WTC11 (cell line): ENCODE data around the gene CALM3. TPM values are rescaled to one million over a fixed set of nuclear protein-coding genes. Genes with fewer than 3 reads are reported as not detected.
A peak's percentile ranks its signal among the peaks of the same experiment; 100 is the strongest.

Experiments
- ATAC-seq: fragments of 200-7000 bp; cut with Tn5 transposase; 2 replicates; pipeline ENCODE4 v1.10.0; 2021; ENCODE audit warnings: mild to moderate bottlenecking, moderate library complexity
- CTCF ChIA-PET: fragments of 300-600 bp; sonication (Branson Sonifier 250); formaldehyde crosslinking; loops from one replicate; lab custom pipeline; 2021; ENCODE audit warnings: antibody characterized with exemption; lab: Charles Lee
- POLR2A ChIA-PET: fragments of 350-600 bp; sonication (Branson Sonifier 250); formaldehyde crosslinking; loops from one replicate; lab custom pipeline; 2021; ENCODE audit warnings: antibody characterized with exemption; lab: Charles Lee
- DNase-seq: peaks from one replicate; pipeline ENCODE4 v3.0.0; 2021; ENCODE audit warnings: low spot score
- H3K27ac Mint-ChIP-seq: 2 replicates; pipeline ENCODE4 v1.8.0; 2021; ENCODE audit warnings: mixed read lengths
- H3K27me3 Mint-ChIP-seq: 2 replicates; pipeline ENCODE4 v1.8.0; 2021; ENCODE audit warnings: low read depth, mild to moderate bottlenecking, moderate library complexity, mixed read lengths
- H3K36me3 Mint-ChIP-seq: 2 replicates; pipeline ENCODE4 v1.8.0; 2021; ENCODE audit warnings: mixed read lengths
- H3K4me1 Mint-ChIP-seq: 2 replicates; pipeline ENCODE4 v1.8.0; 2022; ENCODE audit warnings: mixed read lengths
- H3K4me3 Mint-ChIP-seq: 2 replicates; pipeline ENCODE4 v1.8.0; 2021; ENCODE audit warnings: mild to moderate bottlenecking, moderate library complexity, mixed read lengths
- H3K9me3 Mint-ChIP-seq: 2 replicates; pipeline ENCODE4 v1.8.0; 2021; ENCODE audit warnings: mixed read lengths
- ATF1 ChIP-seq: sonication (generic); formaldehyde crosslinking; IDR thresholded peaks from 2 replicates; pipeline ENCODE4 v1.8.1; 2023; ENCODE audit warnings: mild to moderate bottlenecking, moderate library complexity, missing genetic modification reagents
- ATF3 ChIP-seq: sonication (generic); formaldehyde crosslinking; conservative IDR thresholded peaks from 2 replicates; pipeline ENCODE4 v1.8.1; 2022; ENCODE audit warnings: mild to moderate bottlenecking, missing genetic modification reagents
- ATF6 ChIP-seq: sonication (generic); formaldehyde crosslinking; IDR thresholded peaks from 2 replicates; pipeline ENCODE4 v1.8.1; 2023; ENCODE audit warnings: mild to moderate bottlenecking, missing genetic modification reagents
- ESRRA ChIP-seq: sonication (generic); formaldehyde crosslinking; IDR thresholded peaks from 2 replicates; pipeline ENCODE4 v1.8.1; 2022; ENCODE audit warnings: mild to moderate bottlenecking, missing genetic modification reagents, borderline replicate concordance
- FOXK1 ChIP-seq: sonication (generic); formaldehyde crosslinking; IDR thresholded peaks from 2 replicates; pipeline ENCODE4 v1.8.0; 2022; ENCODE audit warnings: mild to moderate bottlenecking, moderate library complexity, missing genetic modification reagents
- FOXP1 ChIP-seq: sonication (generic); formaldehyde crosslinking; IDR thresholded peaks from 2 replicates; pipeline ENCODE4 v1.8.0; 2022; ENCODE audit warnings: missing genetic modification reagents, mild to moderate bottlenecking, moderate library complexity, borderline replicate concordance
- FOXP4 ChIP-seq: sonication (generic); formaldehyde crosslinking; IDR thresholded peaks from 2 replicates; pipeline ENCODE4 v1.8.0; 2022; ENCODE audit warnings: mild to moderate bottlenecking, missing genetic modification reagents
- GTF2I ChIP-seq: fragments of 250-450 bp; sonication (Bioruptor Pico); conservative IDR thresholded peaks from 2 replicates; pipeline ENCODE4 v1.4.0; 2021; ENCODE audit warnings: mild to moderate bottlenecking
- HMGXB4 ChIP-seq: sonication (generic); formaldehyde crosslinking; IDR thresholded peaks from 2 replicates; pipeline ENCODE4 v1.8.1; 2023; ENCODE audit warnings: mild to moderate bottlenecking, moderate library complexity, missing genetic modification reagents
- IRF2 ChIP-seq: sonication (generic); formaldehyde crosslinking; IDR thresholded peaks from 2 replicates; pipeline ENCODE4 v1.8.0; 2022; ENCODE audit warnings: low read depth, missing genetic modification reagents, borderline replicate concordance
- JUN ChIP-seq: sonication (generic); formaldehyde crosslinking; IDR thresholded peaks from 2 replicates; pipeline ENCODE4 v1.8.0; 2023; ENCODE audit warnings: mild to moderate bottlenecking, missing genetic modification reagents
- MAX ChIP-seq: sonication (generic); formaldehyde crosslinking; IDR thresholded peaks from 2 replicates; pipeline ENCODE4 v1.8.0; 2022; ENCODE audit warnings: mild to moderate bottlenecking, missing genetic modification reagents
- MYBL2 ChIP-seq: sonication (generic); formaldehyde crosslinking; IDR thresholded peaks from 2 replicates; pipeline ENCODE4 v1.8.1; 2023; ENCODE audit warnings: mild to moderate bottlenecking, moderate library complexity, missing genetic modification reagents
- NFE2L1 ChIP-seq: sonication (generic); formaldehyde crosslinking; IDR thresholded peaks from 2 replicates; pipeline ENCODE4 v1.8.1; 2023; ENCODE audit warnings: missing genetic modification reagents
- NR2C2 ChIP-seq: sonication (generic); formaldehyde crosslinking; IDR thresholded peaks from 2 replicates; pipeline ENCODE4 v1.8.0; 2022; ENCODE audit warnings: mild to moderate bottlenecking, missing genetic modification reagents
- TP53 ChIP-seq: sonication (generic); formaldehyde crosslinking; IDR thresholded peaks from 2 replicates; pipeline ENCODE4 v1.8.1; 2023; ENCODE audit warnings: mild to moderate bottlenecking, missing genetic modification reagents
- USF1 ChIP-seq: sonication (generic); formaldehyde crosslinking; IDR thresholded peaks from 2 replicates; pipeline ENCODE4 v1.8.0; 2022; ENCODE audit warnings: mild to moderate bottlenecking, missing genetic modification reagents
- USF2 ChIP-seq: sonication (generic); formaldehyde crosslinking; IDR thresholded peaks from 2 replicates; pipeline ENCODE4 v1.8.1; 2023; ENCODE audit warnings: mild to moderate bottlenecking, missing genetic modification reagents, moderate library complexity
- ZBTB43 ChIP-seq: sonication (generic); formaldehyde crosslinking; IDR thresholded peaks from 2 replicates; pipeline ENCODE4 v1.8.1; 2023; ENCODE audit warnings: mild to moderate bottlenecking, missing genetic modification reagents
- ZNF121 ChIP-seq: sonication (generic); formaldehyde crosslinking; IDR thresholded peaks from 2 replicates; pipeline ENCODE4 v1.8.0; 2023; ENCODE audit warnings: missing genetic modification reagents
- ZNF138 ChIP-seq: sonication (generic); formaldehyde crosslinking; conservative IDR thresholded peaks from 2 replicates; pipeline ENCODE4 v1.8.1; 2022; ENCODE audit warnings: mild to moderate bottlenecking, moderate library complexity, missing genetic modification reagents
- ZNF232 ChIP-seq: sonication (generic); formaldehyde crosslinking; IDR thresholded peaks from 2 replicates; pipeline ENCODE4 v1.8.0; 2022; ENCODE audit warnings: mild to moderate bottlenecking, missing genetic modification reagents
- total RNA-seq: library from RNA; stranded (reverse); gene quantifications from 3 replicates; pipeline ENCODE4 v1.2.3, GENCODE V29; 2021

The CALM3 gene
- total RNA-seq, 1 experiment from 2014 or later: 306 TPM

GRCh38 chr19:46646402-46646801 lies 45.3 kb downstream of the CALM3 start:
- Mint-ChIP-seq H3K27ac (no peak overlapping the region), H3K36me3 (no peaks in the 10 kb centered on the region; the same call in 1 of the 2 replicates), H3K4me3 (no peak overlapping the region)
- TF ChIP-seq IRF2 (no peak), ZBTB43 (no peak), JUN (no peak), FOXP1 (CRISPR knock-in tag) (no peak), NFE2L1 (CRISPR knock-in tag) (no peak), ATF1 (CRISPR knock-in tag) (no peak), ATF6 (CRISPR knock-in tag) (no peak), ZNF121 (no peak), ZNF232 (CRISPR knock-in tag) (no peak), MYBL2 (CRISPR knock-in tag) (no peak)
- TF ChIP-seq, all 79 proteins: peak for 0
- H3K9me3 Mint-ChIP-seq: no peaks in the 10 kb centered on the region
- H3K4me1 Mint-ChIP-seq: peaks cover 6% of the 10 kb centered on the region
- DNase-seq (no peak), ATAC-seq (no peak)
- H3K27me3 Mint-ChIP-seq: peaks cover 89% of the 10 kb centered on the region
- ChIA-PET CTCF (interaction anchor here (2.0 to 2.5 kb wide), 2 partner anchors 15 to 29 kb away, joined by 4 to 16 read pairs; partner anchors contain the start of gene DACT3), POLR2A (interaction anchor here (0.7 kb wide), 1 partner anchor 375 kb away, joined by 5 read pairs; no protein-coding TSS in a partner anchor)

GRCh38 chr19:46648060-46648960 lies 47.2 kb downstream of the CALM3 start:
- Mint-ChIP-seq H3K36me3 (no peaks in the 10 kb centered on the region; the same call in 1 of the 2 replicates), H3K27ac (no peak overlapping the region), H3K4me3 (peak overlapping the region; percentile 62), H3K27me3 (peaks cover 84% of the 10 kb centered on the region), H3K4me1 (peaks cover 6% of the 10 kb centered on the region), H3K9me3 (no peaks in the 10 kb centered on the region)
- TF ChIP-seq GTF2I (CRISPR knock-in tag): no peak
- TF ChIP-seq ZNF138 (CRISPR knock-in tag): 0 out of 2 replicates have a peak, but pooled peaks have one; percentile 27
- TF ChIP-seq FOXK1 (CRISPR knock-in tag): 0 out of 2 replicates have a peak, but pooled peaks have one; percentile 5
- 0 out of 2 replicates have a peak, but pooled peaks have one; percentile 14 for TF ChIP-seq NR2C2 (CRISPR knock-in tag)
- TF ChIP-seq ESRRA (CRISPR knock-in tag): peak; percentile 67; the same call in 1 of the 2 replicates
- TF ChIP-seq USF1 (CRISPR knock-in tag): no peak
- peak; percentile 42; the same call in 1 of the 2 replicates for TF ChIP-seq TP53 (CRISPR knock-in tag)
- 0 out of 2 replicates have a peak, but pooled peaks have one; percentile 57 for TF ChIP-seq FOXP4 (CRISPR knock-in tag)
- TF ChIP-seq MAX (CRISPR knock-in tag): peak; percentile 52; the same call in 1 of the 2 replicates
- TF ChIP-seq ATF3 (CRISPR knock-in tag): no peak
- peak; percentile 64; the same call in 1 of the 2 replicates for TF ChIP-seq HMGXB4 (CRISPR knock-in tag)
- TF ChIP-seq USF2: peak; percentile 8; the same call in 1 of the 2 replicates
- ChIA-PET POLR2A (no interaction called here), CTCF (interaction anchor here (1.6 to 2.1 kb wide), 3 partner anchors 11 to 31 kb away, joined by 7 to 16 read pairs (median 9); partner anchors contain the start of gene DACT3)
- peak; percentile 37 for ATAC-seq
- no peak for DNase-seq
